NCI-H2081 (cell line): ENCODE measurements around the gene SZT2.

Source experiments
- DNase-seq, 2 experiments: peaks; one replicate each; lab custom pipeline; 2025; lab: John Stamatoyannopoulos, UW

Gene SZT2

GRCh38 chr1:43441894-43442637, 52.4 kb downstream of the SZT2 start:
- no peak for DNase-seq

- DNase-seq: no peak
These were observed 53.1 kb downstream of the SZT2 start for GRCh38 chr1:43442756-43443155.

DNA sequence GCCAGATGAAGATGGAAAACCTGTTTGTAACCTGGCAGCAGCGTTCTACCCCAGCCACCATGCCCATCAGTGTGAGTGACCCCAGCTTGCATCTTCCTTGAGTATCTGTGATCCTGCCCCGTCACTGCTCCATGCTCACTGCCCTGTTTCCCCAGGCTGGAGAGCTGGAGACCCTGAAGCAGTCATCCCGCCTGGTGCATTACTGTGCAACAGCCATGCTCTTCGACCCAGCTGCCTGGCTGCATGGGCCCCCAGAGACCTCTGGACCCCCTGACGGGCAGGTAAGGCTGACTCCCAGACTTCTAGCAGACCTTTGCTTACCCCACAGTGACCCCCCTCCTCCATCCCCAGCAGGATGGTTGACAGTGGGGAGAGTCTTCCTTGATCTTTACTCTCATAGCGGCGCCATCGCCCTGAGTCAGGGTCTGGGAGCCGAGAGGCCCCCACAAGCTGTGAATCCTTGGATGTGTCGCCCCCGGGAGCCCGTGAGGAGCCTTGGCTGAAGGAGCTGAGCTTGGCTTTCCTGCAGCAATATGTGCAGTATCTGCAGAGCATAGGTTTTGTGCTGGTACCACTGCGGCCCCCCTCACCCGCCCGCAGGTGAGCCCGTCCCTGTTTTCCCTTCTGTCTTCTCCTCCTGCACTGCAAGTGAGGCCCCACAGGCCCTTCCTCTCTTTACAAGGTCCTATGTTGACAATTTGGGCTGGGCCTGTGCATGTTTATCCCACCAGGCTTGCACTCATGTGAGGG, 53.7 kb downstream of the SZT2 start:
- no peak for DNase-seq

- no peak for DNase-seq
These were observed 54.6 kb downstream of the SZT2 start for GRCh38 chr1:43444151-43444828.

DNA sequence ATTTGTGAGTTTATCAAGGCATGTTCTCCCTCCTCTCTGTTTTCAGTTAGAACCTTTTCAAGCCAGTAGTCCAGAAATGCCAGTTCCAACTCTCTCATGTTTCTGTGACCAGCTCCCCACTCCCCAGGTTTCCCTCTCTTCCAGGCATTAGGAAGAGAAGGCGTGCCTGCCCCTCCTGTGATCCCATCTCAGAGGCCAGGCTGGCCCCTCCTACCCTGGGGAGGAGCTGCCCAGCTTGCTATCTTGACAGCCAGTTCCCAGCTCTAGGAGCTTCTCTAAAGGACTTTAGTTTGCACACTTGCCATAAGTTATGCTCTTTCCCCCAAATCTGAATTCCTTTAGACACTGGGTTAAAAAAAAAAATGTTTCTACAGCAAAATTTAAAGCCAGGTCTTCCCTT, 55.1 kb downstream of the SZT2 start:
- DNase-seq: no peak

- DNase-seq: no peak
These were observed 56.1 kb downstream of the SZT2 start for GRCh38 chr1:43445606-43446387.

DNA sequence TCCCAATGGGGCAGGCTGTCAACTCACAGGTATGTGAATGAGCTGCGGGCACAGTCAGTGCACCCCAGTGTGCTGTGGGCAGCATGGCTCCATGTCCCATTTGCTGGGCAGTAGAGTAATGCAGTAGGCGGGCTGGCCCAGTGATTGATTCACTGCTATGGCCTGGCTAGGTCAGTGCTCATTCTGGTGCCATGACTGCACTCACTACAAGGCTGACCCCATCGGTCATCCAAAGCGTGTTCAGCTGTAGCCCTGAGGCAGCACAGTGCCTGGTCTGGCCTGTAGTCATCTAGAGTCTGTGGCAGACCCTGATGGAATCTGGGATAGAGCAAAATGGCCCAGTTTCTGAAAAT, 56.7 kb downstream of the SZT2 start:
- no peak for DNase-seq

- DNase-seq: no peak
These were observed 57.5 kb downstream of the SZT2 start for GRCh38 chr1:43446881-43447835.

GRCh38 chr1:43447891-43448708, 58.4 kb downstream of the SZT2 start:
- DNase-seq: no peak

DNA sequence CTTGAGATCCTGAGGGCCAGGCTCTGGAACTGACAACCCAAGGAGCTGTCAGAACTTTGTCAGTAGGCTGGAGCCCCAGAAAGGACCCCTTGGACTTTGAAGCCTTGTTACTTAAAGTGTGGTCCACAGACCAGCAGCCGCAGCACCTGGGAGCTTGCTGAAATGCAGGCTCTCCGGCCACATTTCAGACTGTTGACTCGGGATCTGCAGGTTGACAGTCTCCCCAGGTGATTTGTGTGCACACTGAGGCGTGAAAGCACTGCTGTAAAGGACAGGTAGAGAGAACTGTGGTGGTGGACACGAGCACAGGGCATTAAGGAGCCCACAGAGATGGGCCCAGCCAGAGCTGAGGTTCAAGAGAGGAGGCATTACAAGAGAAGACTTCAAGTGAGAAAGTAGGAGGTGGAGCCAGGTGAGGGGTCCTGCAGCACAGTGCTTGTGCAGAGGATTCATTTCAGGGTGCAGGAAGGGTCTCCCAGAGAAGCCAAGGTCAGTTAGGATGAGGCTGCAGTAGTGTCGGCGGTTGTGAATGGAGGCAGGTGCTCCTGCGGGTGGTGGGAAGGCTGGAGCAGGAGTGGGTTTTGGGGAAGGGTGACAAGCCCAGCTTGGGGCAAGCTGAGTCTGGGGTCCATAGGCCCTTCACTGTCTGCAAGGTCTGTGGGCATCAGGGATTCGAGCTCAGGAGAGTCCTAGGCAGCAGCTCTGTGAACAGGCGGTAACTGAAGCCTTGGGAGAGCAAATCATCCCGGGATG, 59.4 kb downstream of the SZT2 start:
- no peak for DNase-seq

- DNase-seq: no peak
These were observed 60.0 kb downstream of the SZT2 start for GRCh38 chr1:43449708-43450069.

- no peak for DNase-seq
These were observed 60.7 kb downstream of the SZT2 start for GRCh38 chr1:43450251-43450941.

GRCh38 chr1:43451157-43451591, 61.5 kb downstream of the SZT2 start:
- DNase-seq: no peak

DNA sequence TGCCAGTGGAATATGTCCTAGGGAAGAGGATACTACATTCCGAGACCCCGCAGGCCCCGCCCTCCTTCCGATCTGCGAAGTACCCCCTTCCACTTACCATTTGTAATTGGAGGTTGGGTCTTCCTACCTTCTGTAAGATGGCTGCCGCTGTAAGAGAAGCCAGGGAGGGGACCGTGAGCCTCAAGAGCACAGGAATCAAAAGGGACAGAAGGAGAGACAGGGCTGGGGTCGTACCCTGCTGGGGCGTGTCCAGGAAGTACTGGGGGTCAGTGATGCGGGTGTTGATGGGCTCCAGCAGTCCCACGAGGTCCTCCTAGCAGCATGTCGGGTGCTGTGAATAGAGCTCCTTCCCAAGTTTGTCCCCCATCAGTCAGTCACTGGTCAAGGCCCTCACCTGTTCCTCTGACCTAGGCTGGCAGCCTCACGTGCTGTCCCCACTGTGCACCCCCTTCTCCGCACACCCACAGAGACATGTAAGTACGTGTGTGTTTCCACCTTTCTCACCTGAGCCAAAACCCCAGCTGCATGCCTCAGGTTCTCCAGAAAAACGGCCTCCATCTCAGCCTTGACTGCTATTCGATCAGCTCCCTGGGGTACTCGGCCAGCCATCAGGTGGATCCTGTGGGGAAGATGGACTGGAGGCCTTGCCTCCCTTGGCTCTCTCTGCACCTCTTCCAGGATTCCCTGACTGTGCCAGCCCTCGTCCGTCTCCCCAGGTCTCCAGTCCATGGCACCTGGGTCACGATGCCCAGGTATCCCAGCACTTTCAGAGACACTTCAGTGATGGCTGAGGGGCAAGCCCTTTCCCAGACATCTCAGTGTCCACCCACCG, 62.2 kb downstream of the SZT2 start:
- DNase-seq: no peak

- DNase-seq: peak; percentile 31 to 74
These were observed 63.2 kb downstream of the SZT2 start for GRCh38 chr1:43452789-43453441.

DNA sequence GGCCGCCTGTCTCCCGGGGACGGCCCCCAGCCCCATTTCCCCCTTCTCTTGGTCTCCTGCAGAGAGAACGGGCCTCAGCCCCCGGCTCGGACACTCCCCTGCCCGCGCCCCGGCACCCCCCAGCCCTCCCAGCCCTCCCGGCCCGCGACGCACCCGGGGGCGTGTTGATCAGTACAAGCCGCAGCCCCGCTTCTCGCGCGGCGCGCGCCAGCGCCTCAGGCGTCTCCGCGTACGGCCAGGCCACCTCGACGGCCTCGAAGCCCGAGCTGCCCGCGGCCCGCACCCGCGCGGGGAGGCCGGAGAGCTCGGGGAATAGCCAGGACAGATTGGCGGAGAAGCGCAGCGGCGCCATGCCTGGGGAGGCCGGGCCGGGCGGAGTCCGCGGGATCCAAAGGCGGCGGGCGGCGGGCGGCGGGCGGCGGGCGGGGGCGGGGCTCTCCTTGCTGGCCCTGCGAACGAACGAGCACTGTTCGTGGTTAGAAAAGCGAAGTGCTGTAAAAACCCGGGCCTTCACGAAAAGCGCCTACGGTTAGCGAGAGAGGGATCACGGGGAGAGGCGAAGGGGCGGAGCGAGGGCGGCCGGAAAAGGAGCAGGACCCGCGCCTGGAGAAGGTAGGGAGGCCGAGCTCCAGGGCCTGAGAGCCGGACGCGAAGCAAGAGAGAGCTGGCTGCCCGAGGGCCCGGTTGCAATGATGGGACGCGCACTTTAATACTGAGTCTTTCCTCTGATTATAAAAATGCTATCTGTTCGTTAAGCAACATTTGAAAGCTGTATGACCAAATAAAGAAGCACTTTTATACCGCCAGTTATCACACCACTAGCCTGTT, 64.0 kb downstream of the SZT2 start, which contains the start of gene HYI:
Gene HYI, minus strand, starts transcription at position 490 of the 828 bp plus-strand sequence. Its CDS starts 138 bp downstream, at position 352.
- peak; percentile 83 to 85 for DNase-seq
